Activated CD4-positive, alpha-beta memory T cell treated with anti-CD3 and anti-CD28 coated beads, Interleukin-2, amount 10 ng/mL, durations not matched to agents 7 days and 5 days (primary cell): ENCODE results near the gene PCDHGC4. TPM values are rescaled to one million over a fixed set of nuclear protein-coding genes. Genes with fewer than 3 reads are reported as not detected.
A peak's percentile ranks its signal among the peaks of the same experiment; 100 is the strongest.

ENCODE experiments used
- CTCF ChIA-PET: fragments of 350-600 bp; sonication (Branson Sonifier 250); formaldehyde crosslinking; loops from one replicate; lab custom pipeline; 2021; ENCODE audit warnings: antibody characterized with exemption, inconsistent platforms; lab: Charles Lee
- POLR2A ChIA-PET: fragments of 350-600 bp; sonication (Branson Sonifier 250); formaldehyde crosslinking; loops from one replicate; lab custom pipeline; 2021; ENCODE audit warnings: antibody characterized with exemption; lab: Charles Lee
- DNase-seq: peaks from one replicate; pipeline ENCODE4 v3.0.0-alpha.2; 2020
- H3K27ac Mint-ChIP-seq: one replicate; pipeline ENCODE4 v1.8.0; 2021; ENCODE audit warnings: mild to moderate bottlenecking, mixed read lengths
- H3K27me3 Mint-ChIP-seq: one replicate; pipeline ENCODE4 v1.8.0; 2021; ENCODE audit warnings: mixed read lengths
- H3K36me3 Mint-ChIP-seq: one replicate; pipeline ENCODE4 v1.8.0; 2021; ENCODE audit warnings: low read depth, mixed read lengths
- H3K4me1 Mint-ChIP-seq: one replicate; pipeline ENCODE4 v1.8.0; 2021; ENCODE audit warnings: mixed read lengths
- H3K4me3 Mint-ChIP-seq: one replicate; pipeline ENCODE4 v1.8.0; 2021; ENCODE audit warnings: mild to moderate bottlenecking, mixed read lengths
- H3K9me3 Mint-ChIP-seq: one replicate; pipeline ENCODE4 v1.8.0; 2021; ENCODE audit warnings: mixed read lengths
- total RNA-seq, 2 experiments: library from RNA; stranded (reverse); gene quantifications; one replicate each; pipeline ENCODE4 v1.2.3, GENCODE V29; 2021

Gene PCDHGC4
- total RNA-seq: not detected

GRCh38 chr5:141484641-141485311 lies at the start of gene PCDHGC4:
Gene PCDHGC4, plus strand, starts transcription at chr5:141485030. Its CDS starts 144 bp downstream, at chr5:141485174.
- H3K27ac Mint-ChIP-seq: no peak within 1 kb of the TSS
- no peaks in the 10 kb centered on the region for H3K9me3 Mint-ChIP-seq
- H3K4me1 Mint-ChIP-seq: no peaks in the 10 kb centered on the region
- DNase-seq: no peak
- H3K36me3 Mint-ChIP-seq: no peaks in the 10 kb centered on the region
- no peak within 1 kb of the TSS for H3K4me3 Mint-ChIP-seq
- CTCF ChIA-PET: interaction anchor here (0.7 to 1.4 kb wide), 3 partner anchors 28 to 115 kb away, joined by 3 to 6 read pairs (median 3); partner anchors contain the start of genes PCDHGA12 and PCDHGB3
- POLR2A ChIA-PET: interaction anchor here (1.0 kb wide), 1 partner anchor 26 kb away, joined by 3 read pairs; no protein-coding TSS in a partner anchor
- peaks cover 76% of the 10 kb centered on the region for H3K27me3 Mint-ChIP-seq

GRCh38 chr5:141437221-141437620 lies 47.6 kb upstream of the PCDHGC4 start:
- no peaks in the 10 kb centered on the region for H3K36me3 Mint-ChIP-seq
- ChIA-PET CTCF (interaction anchor here (1.3 kb wide), 1 partner anchor 9 kb away, joined by 4 read pairs; no protein-coding TSS in a partner anchor), POLR2A (no interaction called here)
- no peak overlapping the region for H3K27ac Mint-ChIP-seq
- DNase-seq: no peak
- H3K27me3 Mint-ChIP-seq: peaks cover 11% of the 10 kb centered on the region
- peaks cover 4% of the 10 kb centered on the region for H3K9me3 Mint-ChIP-seq
- no peak overlapping the region for H3K4me3 Mint-ChIP-seq
- no peaks in the 10 kb centered on the region for H3K4me1 Mint-ChIP-seq

- no peak overlapping the region for H3K27ac Mint-ChIP-seq
- peaks cover 8% of the 10 kb centered on the region for H3K27me3 Mint-ChIP-seq
- no peak for DNase-seq
- POLR2A ChIA-PET: interaction anchor here (0.9 to 1.0 kb wide), 2 partner anchors 10 to 12 kb away, joined by 3 read pairs; partner anchors contain the start of gene PCDHGA12
- CTCF ChIA-PET: no interaction called here
- H3K4me3 Mint-ChIP-seq: no peak overlapping the region
- no peaks in the 10 kb centered on the region for H3K36me3 Mint-ChIP-seq
- H3K4me1 Mint-ChIP-seq: no peaks in the 10 kb centered on the region
- H3K9me3 Mint-ChIP-seq: peaks cover 2% of the 10 kb centered on the region
Observed at GRCh38 chr5:141439411-141440141, 45.3 kb upstream of the PCDHGC4 start.

GRCh38 chr5:141440341-141440740 lies 44.5 kb upstream of the PCDHGC4 start:
- Mint-ChIP-seq H3K4me3 (no peak overlapping the region), H3K4me1 (no peaks in the 10 kb centered on the region), H3K9me3 (peaks cover 2% of the 10 kb centered on the region), H3K27ac (no peak overlapping the region), H3K27me3 (peaks cover 10% of the 10 kb centered on the region), H3K36me3 (no peaks in the 10 kb centered on the region)
- ChIA-PET POLR2A (no interaction called here), CTCF (no interaction called here)
- DNase-seq: no peak

- Mint-ChIP-seq H3K4me1 (no peaks in the 10 kb centered on the region), H3K27ac (no peak overlapping the region), H3K4me3 (no peak overlapping the region), H3K27me3 (peaks cover 8% of the 10 kb centered on the region), H3K36me3 (no peaks in the 10 kb centered on the region), H3K9me3 (peaks cover 2% of the 10 kb centered on the region)
- no peak for DNase-seq
- ChIA-PET CTCF (no interaction called here), POLR2A (no interaction called here)
Observed at GRCh38 chr5:141441571-141442170, 43.2 kb upstream of the PCDHGC4 start.

GRCh38 chr5:141465351-141465750 lies 19.5 kb upstream of the PCDHGC4 start:
- Mint-ChIP-seq H3K27ac (no peak overlapping the region), H3K27me3 (peaks cover 2% of the 10 kb centered on the region), H3K9me3 (no peaks in the 10 kb centered on the region), H3K36me3 (no peaks in the 10 kb centered on the region), H3K4me1 (no peaks in the 10 kb centered on the region), H3K4me3 (no peak overlapping the region)
- ChIA-PET CTCF (interaction anchor here (0.7 kb wide), 1 partner anchor 219 kb away, joined by 3 read pairs; no protein-coding TSS in a partner anchor), POLR2A (no interaction called here)
- no peak for DNase-seq

- Mint-ChIP-seq H3K27me3 (peaks cover 64% of the 10 kb centered on the region), H3K9me3 (no peaks in the 10 kb centered on the region), H3K27ac (peak within 1 kb of the TSS; percentile 18), H3K4me3 (peak within 1 kb of the TSS; percentile 66), H3K4me1 (peaks cover 23% of the 10 kb centered on the region), H3K36me3 (peaks cover 4% of the 10 kb centered on the region)
- ChIA-PET CTCF (interaction anchor here (0.6 to 0.8 kb wide), 2 partner anchors 9 to 99 kb away, joined by 3 to 4 read pairs; no protein-coding TSS in a partner anchor), POLR2A (interaction anchor here (1.4 kb wide), 1 partner anchor 18 kb away, joined by 3 read pairs; no protein-coding TSS in a partner anchor)
- no peak for DNase-seq
Observed at GRCh38 chr5:141475625-141476131, 9.2 kb upstream of the PCDHGC4 start, which contains the start of gene PCDHGC3. Gene PCDHGC3, plus strand, starts transcription at chr5:141475966. Its CDS starts 151 bp downstream, at chr5:141476117.

- ChIA-PET CTCF (interaction anchor here (0.7 to 1.0 kb wide), 3 partner anchors 10 to 156 kb away, joined by 3 to 6 read pairs (median 3); partner anchors contain the start of gene PCDHGA12), POLR2A (interaction anchor here (1.4 kb wide), 1 partner anchor 17 kb away, joined by 3 read pairs; no protein-coding TSS in a partner anchor)
- DNase-seq: no peak
- Mint-ChIP-seq H3K27ac (peak overlapping the region; percentile 18), H3K9me3 (no peaks in the 10 kb centered on the region), H3K4me3 (peak overlapping the region; percentile 66), H3K36me3 (peaks cover 4% of the 10 kb centered on the region), H3K4me1 (peaks cover 23% of the 10 kb centered on the region), H3K27me3 (peaks cover 70% of the 10 kb centered on the region)
Observed at GRCh38 chr5:141476132-141476911, 8.5 kb upstream of the PCDHGC4 start.

- Mint-ChIP-seq H3K36me3 (peaks cover 4% of the 10 kb centered on the region), H3K9me3 (no peaks in the 10 kb centered on the region), H3K4me3 (peak overlapping the region; percentile 66), H3K4me1 (peaks cover 23% of the 10 kb centered on the region), H3K27ac (no peak overlapping the region), H3K27me3 (peaks cover 71% of the 10 kb centered on the region)
- no peak for DNase-seq
- POLR2A ChIA-PET: no interaction called here
- CTCF ChIA-PET: interaction anchor here (1.0 kb wide), 1 partner anchor 157 kb away, joined by 3 read pairs; no protein-coding TSS in a partner anchor
Observed at GRCh38 chr5:141477044-141477575, 7.7 kb upstream of the PCDHGC4 start.

- no peak overlapping the region for H3K4me3 Mint-ChIP-seq
- H3K27ac Mint-ChIP-seq: no peak overlapping the region
- ChIA-PET CTCF (no interaction called here), POLR2A (no interaction called here)
- H3K4me1 Mint-ChIP-seq: peaks cover 23% of the 10 kb centered on the region
- no peaks in the 10 kb centered on the region for H3K9me3 Mint-ChIP-seq
- peaks cover 75% of the 10 kb centered on the region for H3K27me3 Mint-ChIP-seq
- H3K36me3 Mint-ChIP-seq: peaks cover 4% of the 10 kb centered on the region
- no peak for DNase-seq
Observed at GRCh38 chr5:141477815-141478214, 7.0 kb upstream of the PCDHGC4 start.

GRCh38 chr5:141478321-141478945 lies 6.4 kb upstream of the PCDHGC4 start:
- no peaks in the 10 kb centered on the region for H3K9me3 Mint-ChIP-seq
- H3K4me1 Mint-ChIP-seq: peaks cover 23% of the 10 kb centered on the region
- ChIA-PET POLR2A (no interaction called here), CTCF (interaction anchor here (1.0 kb wide), 2 partner anchors 33 to 37 kb away, joined by 3 to 4 read pairs; no protein-coding TSS in a partner anchor)
- peaks cover 4% of the 10 kb centered on the region for H3K36me3 Mint-ChIP-seq
- DNase-seq: no peak
- no peak overlapping the region for H3K4me3 Mint-ChIP-seq
- H3K27me3 Mint-ChIP-seq: peaks cover 80% of the 10 kb centered on the region
- no peak overlapping the region for H3K27ac Mint-ChIP-seq
